ENCODE data around the gene CHCHD3.

Gene CHCHD3

GRCh38 chr7:132881317-132881716 lies 200.6 kb downstream of the CHCHD3 start:
- H3K27me3 Mint-ChIP-seq = no peaks in the 10 kb centered on the region

GRCh38 chr7:132879579-132879978 lies 202.3 kb downstream of the CHCHD3 start:
- H3K27me3 Mint-ChIP-seq = no peaks in the 10 kb centered on the region
- H3K9me3 Mint-ChIP-seq (ENCODE audit: low read depth) = no peaks in the 10 kb centered on the region
- no peak overlapping the region for H3K4me3 Mint-ChIP-seq
- peaks cover 32% of the 10 kb centered on the region for H3K4me1 Mint-ChIP-seq (ENCODE audit: low read depth)
- H3K36me3 Mint-ChIP-seq = peaks cover 15% of the 10 kb centered on the region
- H3K27ac Mint-ChIP-seq = no peak overlapping the region

More at GRCh38 chr7:132881317-132881716, 200.6 kb downstream of the CHCHD3 start:
- H3K9me3 Mint-ChIP-seq (ENCODE audit: low read depth) = no peaks in the 10 kb centered on the region
- peaks cover 12% of the 10 kb centered on the region for H3K36me3 Mint-ChIP-seq
- peaks cover 33% of the 10 kb centered on the region for H3K4me1 Mint-ChIP-seq (ENCODE audit: low read depth)
- H3K27ac Mint-ChIP-seq = no peak overlapping the region
- no peak overlapping the region for H3K4me3 Mint-ChIP-seq

- Mint-ChIP-seq H3K27me3 (no peaks in the 10 kb centered on the region), H3K9me3 (ENCODE audit: low read depth) (no peaks in the 10 kb centered on the region), H3K27ac (no peak overlapping the region), H3K4me3 (no peak overlapping the region), H3K4me1 (ENCODE audit: low read depth) (peaks cover 20% of the 10 kb centered on the region), H3K36me3 (peaks cover 13% of the 10 kb centered on the region)
Measured at GRCh38 chr7:132878204-132878919, 203.5 kb downstream of the CHCHD3 start.

GRCh38 chr7:132877573-132877972 lies 204.3 kb downstream of the CHCHD3 start:
- Mint-ChIP-seq H3K27me3 (no peaks in the 10 kb centered on the region), H3K9me3 (ENCODE audit: low read depth) (no peaks in the 10 kb centered on the region), H3K4me1 (ENCODE audit: low read depth) (peaks cover 12% of the 10 kb centered on the region), H3K4me3 (no peak overlapping the region), H3K36me3 (peaks cover 14% of the 10 kb centered on the region), H3K27ac (no peak overlapping the region)

DNA sequence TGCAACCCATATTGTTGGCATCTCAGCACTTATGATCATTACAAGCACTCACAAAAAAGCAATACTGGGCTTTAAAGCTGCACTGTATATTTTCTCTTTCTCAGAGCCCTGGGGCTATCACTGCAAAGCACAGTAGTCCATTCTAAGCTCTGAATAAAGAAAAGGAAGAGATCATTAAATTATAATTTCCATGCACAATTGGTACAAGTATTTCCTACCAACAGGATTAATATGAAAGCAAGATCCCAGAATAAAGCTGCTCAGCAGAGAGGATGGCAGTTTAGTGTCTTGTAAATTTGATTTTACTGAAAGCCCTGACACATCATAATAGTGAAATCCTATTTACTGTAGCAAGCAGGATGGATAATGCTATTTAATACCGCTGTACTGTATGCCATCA lies 205.3 kb downstream of the CHCHD3 start:
- peaks cover 21% of the 10 kb centered on the region for H3K36me3 Mint-ChIP-seq
- H3K27me3 Mint-ChIP-seq = no peaks in the 10 kb centered on the region
- H3K9me3 Mint-ChIP-seq (ENCODE audit: low read depth) = no peaks in the 10 kb centered on the region
- no peak overlapping the region for H3K4me3 Mint-ChIP-seq
- peaks cover 14% of the 10 kb centered on the region for H3K4me1 Mint-ChIP-seq (ENCODE audit: low read depth)
- no peak overlapping the region for H3K27ac Mint-ChIP-seq

- Mint-ChIP-seq H3K27ac (no peak overlapping the region), H3K4me3 (no peak overlapping the region), H3K9me3 (ENCODE audit: low read depth) (no peaks in the 10 kb centered on the region), H3K36me3 (peaks cover 18% of the 10 kb centered on the region), H3K4me1 (ENCODE audit: low read depth) (peaks cover 4% of the 10 kb centered on the region), H3K27me3 (no peaks in the 10 kb centered on the region)
Measured at GRCh38 chr7:132872034-132872433, 209.9 kb downstream of the CHCHD3 start.

DNA sequence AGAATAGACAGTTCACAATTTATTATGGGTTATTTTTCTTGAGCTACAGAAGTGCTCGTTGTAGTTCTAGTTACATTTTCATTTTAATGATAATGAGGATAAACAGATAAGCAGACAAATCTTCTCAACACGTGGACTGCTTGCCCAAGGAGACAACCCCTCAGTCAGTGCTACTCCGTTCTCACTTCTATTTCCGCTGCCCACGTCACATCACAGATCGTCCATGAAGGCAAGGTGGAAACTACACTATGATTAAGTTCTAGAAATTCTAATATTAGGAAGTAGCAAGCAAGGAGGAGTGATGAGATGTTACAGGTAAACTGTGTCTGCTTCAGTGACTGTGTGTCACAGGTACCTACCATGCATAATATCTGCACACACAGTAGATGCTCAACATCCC lies 210.5 kb downstream of the CHCHD3 start:
- Mint-ChIP-seq H3K9me3 (ENCODE audit: low read depth) (no peaks in the 10 kb centered on the region), H3K36me3 (peaks cover 24% of the 10 kb centered on the region), H3K4me1 (ENCODE audit: low read depth) (peaks cover 4% of the 10 kb centered on the region), H3K4me3 (no peak overlapping the region), H3K27ac (no peak overlapping the region), H3K27me3 (no peaks in the 10 kb centered on the region)

DNA sequence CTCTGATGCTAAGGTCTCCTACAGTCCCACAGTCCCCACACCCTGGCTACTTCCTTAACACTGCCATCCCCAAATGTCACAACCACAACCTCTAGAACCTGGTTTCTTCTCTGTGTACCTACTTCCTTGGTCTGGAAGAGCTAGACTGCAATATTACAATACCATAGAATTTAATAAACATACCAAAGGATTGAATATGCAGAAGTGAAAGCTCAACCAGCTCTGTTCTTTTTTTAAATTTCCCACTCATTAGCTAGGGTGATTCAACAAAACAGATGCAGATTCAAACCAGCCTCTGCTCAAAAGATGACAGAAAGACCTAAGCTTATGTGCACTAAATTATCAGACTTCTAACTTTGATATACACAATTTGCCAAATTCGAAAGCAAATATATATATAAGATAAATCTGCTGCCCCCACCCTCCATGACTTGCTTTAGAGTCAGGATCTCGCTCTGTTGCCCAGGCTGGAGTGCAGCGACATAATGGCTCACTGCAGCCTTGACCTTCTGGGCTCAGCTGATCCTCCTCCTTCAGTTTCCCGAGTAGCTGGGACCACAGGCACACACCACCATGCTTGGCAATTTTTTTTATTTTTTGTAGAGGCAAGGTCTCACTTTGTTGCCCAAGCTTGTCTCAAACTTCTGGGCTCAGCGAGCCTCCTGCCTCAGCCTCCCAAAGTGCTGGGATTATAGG lies 212.6 kb downstream of the CHCHD3 start:
- H3K27ac Mint-ChIP-seq = no peak overlapping the region
- no peaks in the 10 kb centered on the region for H3K27me3 Mint-ChIP-seq
- H3K4me1 Mint-ChIP-seq (ENCODE audit: low read depth) = peaks cover 4% of the 10 kb centered on the region
- no peaks in the 10 kb centered on the region for H3K9me3 Mint-ChIP-seq (ENCODE audit: low read depth)
- no peak overlapping the region for H3K4me3 Mint-ChIP-seq
- peaks cover 32% of the 10 kb centered on the region for H3K36me3 Mint-ChIP-seq

GRCh38 chr7:132866551-132866950 lies 215.3 kb downstream of the CHCHD3 start:
- H3K27me3 Mint-ChIP-seq = no peaks in the 10 kb centered on the region
- H3K4me1 Mint-ChIP-seq (ENCODE audit: low read depth) = peaks cover 2% of the 10 kb centered on the region
- H3K36me3 Mint-ChIP-seq = peaks cover 42% of the 10 kb centered on the region
- no peak overlapping the region for H3K27ac Mint-ChIP-seq
- no peaks in the 10 kb centered on the region for H3K9me3 Mint-ChIP-seq (ENCODE audit: low read depth)
- H3K4me3 Mint-ChIP-seq = no peak overlapping the region

GRCh38 chr7:132866144-132866531 lies 215.8 kb downstream of the CHCHD3 start:
- no peak overlapping the region for H3K27ac Mint-ChIP-seq
- H3K4me3 Mint-ChIP-seq = no peak overlapping the region
- peaks cover 42% of the 10 kb centered on the region for H3K36me3 Mint-ChIP-seq
- H3K4me1 Mint-ChIP-seq (ENCODE audit: low read depth) = peaks cover 2% of the 10 kb centered on the region
- H3K9me3 Mint-ChIP-seq (ENCODE audit: low read depth) = no peaks in the 10 kb centered on the region
- no peaks in the 10 kb centered on the region for H3K27me3 Mint-ChIP-seq

GRCh38 chr7:132865366-132866143 lies 216.3 kb downstream of the CHCHD3 start:
- Mint-ChIP-seq H3K36me3 (peaks cover 43% of the 10 kb centered on the region), H3K27ac (no peak overlapping the region), H3K9me3 (ENCODE audit: low read depth) (no peaks in the 10 kb centered on the region)

DNA sequence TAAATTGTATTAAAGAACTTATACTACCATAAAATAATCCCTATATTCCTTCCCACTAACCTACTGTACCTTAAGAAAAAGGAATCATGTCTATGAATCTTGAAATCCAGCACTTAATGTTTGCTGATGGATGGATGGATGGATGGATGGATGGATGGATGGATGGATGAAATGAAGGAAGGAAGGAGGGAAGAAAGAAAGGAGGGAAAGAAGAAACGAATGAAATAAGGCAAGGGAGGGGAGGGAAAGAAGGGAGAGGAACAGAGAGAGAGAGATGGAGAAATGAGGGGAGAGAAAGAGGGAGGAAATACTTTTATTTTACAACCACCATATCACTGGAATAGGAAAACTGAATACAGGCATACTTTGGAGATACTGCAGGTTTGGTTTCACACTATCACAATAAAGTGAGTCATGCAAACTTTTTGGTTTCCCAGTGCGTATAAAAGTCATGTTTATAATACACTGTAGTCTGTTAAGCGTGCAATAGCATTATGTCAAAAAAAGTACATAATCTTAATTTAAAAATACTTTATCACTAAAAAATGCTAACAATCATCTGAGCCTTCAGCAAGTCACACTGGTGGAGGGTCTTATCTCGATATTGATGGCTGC lies 219.8 kb downstream of the CHCHD3 start:
- no peaks in the 10 kb centered on the region for H3K9me3 Mint-ChIP-seq (ENCODE audit: low read depth)
- no peak overlapping the region for H3K4me3 Mint-ChIP-seq
- peaks cover 4% of the 10 kb centered on the region for H3K4me1 Mint-ChIP-seq (ENCODE audit: low read depth)
- H3K27ac Mint-ChIP-seq = no peak overlapping the region
- no peaks in the 10 kb centered on the region for H3K27me3 Mint-ChIP-seq
- H3K36me3 Mint-ChIP-seq = peaks cover 47% of the 10 kb centered on the region

More at GRCh38 chr7:132865366-132866143, 216.3 kb downstream of the CHCHD3 start:
- Mint-ChIP-seq H3K4me3 (no peak overlapping the region), H3K4me1 (ENCODE audit: low read depth) (peaks cover 2% of the 10 kb centered on the region), H3K27me3 (no peaks in the 10 kb centered on the region)

DNA sequence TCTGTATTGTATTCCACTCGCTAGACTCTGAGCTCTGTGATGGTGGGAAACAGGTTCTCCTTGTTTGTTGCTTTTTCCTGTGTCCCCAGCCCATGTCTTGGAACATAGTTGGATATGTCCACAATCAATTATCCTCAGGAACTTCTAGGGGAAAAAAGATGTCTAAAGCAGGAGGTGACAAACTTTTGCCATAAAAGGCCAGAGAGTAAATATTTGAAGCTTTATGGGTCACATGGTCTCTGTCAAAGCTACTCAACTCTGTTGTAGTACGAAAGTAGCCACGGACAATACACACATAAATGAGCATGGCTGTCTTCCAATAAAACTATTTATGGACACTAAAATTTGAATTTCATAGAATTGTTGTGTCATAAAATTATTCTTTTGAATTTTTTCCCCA lies 220.5 kb downstream of the CHCHD3 start:
- no peak overlapping the region for H3K4me3 Mint-ChIP-seq
- H3K4me1 Mint-ChIP-seq (ENCODE audit: low read depth) = peaks cover 4% of the 10 kb centered on the region
- no peaks in the 10 kb centered on the region for H3K9me3 Mint-ChIP-seq (ENCODE audit: low read depth)
- H3K27me3 Mint-ChIP-seq = no peaks in the 10 kb centered on the region
- H3K36me3 Mint-ChIP-seq = peaks cover 43% of the 10 kb centered on the region
- no peak overlapping the region for H3K27ac Mint-ChIP-seq

- H3K4me1 Mint-ChIP-seq (ENCODE audit: low read depth) = peaks cover 6% of the 10 kb centered on the region
- H3K4me3 Mint-ChIP-seq = no peak overlapping the region
- H3K36me3 Mint-ChIP-seq = peaks cover 32% of the 10 kb centered on the region
- H3K9me3 Mint-ChIP-seq (ENCODE audit: low read depth) = no peaks in the 10 kb centered on the region
- H3K27me3 Mint-ChIP-seq = no peaks in the 10 kb centered on the region
- no peak overlapping the region for H3K27ac Mint-ChIP-seq
Measured at GRCh38 chr7:132859199-132859598, 222.7 kb downstream of the CHCHD3 start.

DNA sequence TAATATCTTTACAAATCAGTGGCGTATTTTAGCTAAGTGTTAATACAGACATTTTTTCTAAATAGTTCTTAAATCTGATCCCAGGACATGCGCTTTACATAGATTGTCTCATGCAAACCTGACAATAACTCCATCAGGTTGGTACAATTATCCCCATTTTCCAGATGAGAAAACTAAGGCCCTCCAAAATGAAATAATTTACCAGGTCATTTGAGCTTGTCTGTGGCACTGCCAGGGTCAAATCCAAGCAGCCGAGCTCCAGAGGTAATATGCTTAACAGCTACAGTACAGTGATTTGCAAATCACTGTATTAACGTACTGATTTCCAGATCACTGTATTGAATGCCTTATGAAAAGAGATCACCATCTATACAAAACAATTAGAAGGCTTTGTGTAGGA lies 223.1 kb downstream of the CHCHD3 start:
- Mint-ChIP-seq H3K4me1 (ENCODE audit: low read depth) (peaks cover 4% of the 10 kb centered on the region), H3K36me3 (peaks cover 28% of the 10 kb centered on the region), H3K4me3 (no peak overlapping the region), H3K27me3 (no peaks in the 10 kb centered on the region), H3K27ac (no peak overlapping the region), H3K9me3 (ENCODE audit: low read depth) (no peaks in the 10 kb centered on the region)
